Measurements from ENCODE around the gene ECHS1. TPM values are rescaled to one million over a fixed set of nuclear protein-coding genes. Genes with fewer than 3 reads are reported as not detected.
"Not testable (repeated sequence)": the region's sequence is repeated elsewhere in the genome, so short reads cannot be mapped to it uniquely, and the experiment has no call there.

ECHS1 gene
- total and polyA plus RNA-seq, 2 experiments from 2014 or later = 82.2 to 150 TPM

DNA sequence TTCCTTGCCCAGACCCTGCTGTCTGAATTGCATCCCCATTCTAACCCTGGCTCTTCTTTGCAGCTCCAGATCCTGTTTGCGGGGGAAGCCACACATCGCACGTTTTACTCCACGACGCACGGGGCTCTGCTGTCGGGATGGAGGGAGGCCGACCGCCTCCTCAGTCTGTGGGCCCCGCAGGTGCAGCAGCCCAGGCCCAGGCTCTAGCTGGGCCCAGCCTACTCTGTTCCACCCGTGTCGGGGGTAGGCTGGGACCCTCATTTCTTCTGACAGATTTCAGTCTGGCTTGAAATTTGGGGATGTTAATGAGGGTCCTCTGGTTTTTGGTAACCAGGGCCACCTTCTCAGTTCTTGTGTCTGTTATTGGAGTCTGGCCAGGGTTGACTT is 18.1 kb upstream of the ECHS1 start:
- Histone ChIP-seq H3K4me1 (ENCODE audit: insufficient read depth) (0 out of 2 replicates have a peak, but pooled peaks cover 9% of the 10 kb centered on the region), H2AFZ (no peak overlapping the region), H3K9ac (no peak overlapping the region), H3K27ac (no peak overlapping the region), H3F3A (ENCODE audit: insufficient read depth) (no peaks in the 10 kb centered on the region), H3K27me3 (replicated peaks; ENCODE audit: insufficient read depth) (no peaks in the 10 kb centered on the region), H3K9me3 (ENCODE audit: low read depth) (no peaks in the 10 kb centered on the region), H3K4me3 (no peak overlapping the region), H3K9me2 (ENCODE audit: insufficient read depth) (no peaks in the 10 kb centered on the region), H3K79me2 (ENCODE audit: insufficient read depth) (peaks cover 21% of the 10 kb centered on the region), H3K4me2 (ENCODE audit: unreplicated experiment) (no peak overlapping the region), H4K20me1 (ENCODE audit: insufficient read depth) (no peaks in the 10 kb centered on the region), H3K36me3 (ENCODE audit: low read depth) (no peaks in the 10 kb centered on the region)
- 97% methylated on average over 12 of the region's 12 CpGs for WGBS, 2 experiments (ENCODE audit: low coverage in 1 of 2, low lambda C conversion rate in 2 of 2, missing lambda C conversion rate in 2 of 2)
- no peak for DNase-seq
- in situ Hi-C loops (cut with MboI) = no loop called here
- no peak for TF ChIP-seq EZH2phosphoT487 (IDR thresholded peaks at IDR 0.05; ENCODE audit: insufficient read depth, low read depth)
- TF ChIP-seq EZH2 (IDR thresholded peaks at IDR 0.05; ENCODE audit: insufficient read depth, poor library complexity, severe bottlenecking) = no peak

GRCh38 chr10:133390597-133391248 is 17.6 kb upstream of the ECHS1 start:
- no peak for DNase-seq
- Histone ChIP-seq H3K4me1 (ENCODE audit: insufficient read depth) (0 out of 2 replicates have a peak, but pooled peaks cover 8% of the 10 kb centered on the region), H3K9me3 (ENCODE audit: low read depth) (no peaks in the 10 kb centered on the region), H3F3A (ENCODE audit: insufficient read depth) (no peaks in the 10 kb centered on the region), H2AFZ (no peak overlapping the region), H3K27me3 (replicated peaks; ENCODE audit: insufficient read depth) (no peaks in the 10 kb centered on the region), H3K9me2 (ENCODE audit: insufficient read depth) (no peaks in the 10 kb centered on the region), H3K4me3 (no peak overlapping the region), H3K27ac (no peak overlapping the region), H4K20me1 (ENCODE audit: insufficient read depth) (no peaks in the 10 kb centered on the region), H3K9ac (no peak overlapping the region), H3K79me2 (ENCODE audit: insufficient read depth) (peaks cover 16% of the 10 kb centered on the region), H3K4me2 (ENCODE audit: unreplicated experiment) (no peak overlapping the region), H3K36me3 (ENCODE audit: low read depth) (no peaks in the 10 kb centered on the region)
- in situ Hi-C loops (cut with MboI) = no loop called here
- WGBS, 2 experiments (ENCODE audit: low coverage in 1 of 2, low lambda C conversion rate in 2 of 2, missing lambda C conversion rate in 2 of 2) = 89 to 95% methylated on average over 19 of the region's 19 CpGs
- no peak for TF ChIP-seq EZH2phosphoT487 (IDR thresholded peaks at IDR 0.05; ENCODE audit: insufficient read depth, low read depth)
- no peak for TF ChIP-seq EZH2 (IDR thresholded peaks at IDR 0.05; ENCODE audit: insufficient read depth, poor library complexity, severe bottlenecking)

DNA sequence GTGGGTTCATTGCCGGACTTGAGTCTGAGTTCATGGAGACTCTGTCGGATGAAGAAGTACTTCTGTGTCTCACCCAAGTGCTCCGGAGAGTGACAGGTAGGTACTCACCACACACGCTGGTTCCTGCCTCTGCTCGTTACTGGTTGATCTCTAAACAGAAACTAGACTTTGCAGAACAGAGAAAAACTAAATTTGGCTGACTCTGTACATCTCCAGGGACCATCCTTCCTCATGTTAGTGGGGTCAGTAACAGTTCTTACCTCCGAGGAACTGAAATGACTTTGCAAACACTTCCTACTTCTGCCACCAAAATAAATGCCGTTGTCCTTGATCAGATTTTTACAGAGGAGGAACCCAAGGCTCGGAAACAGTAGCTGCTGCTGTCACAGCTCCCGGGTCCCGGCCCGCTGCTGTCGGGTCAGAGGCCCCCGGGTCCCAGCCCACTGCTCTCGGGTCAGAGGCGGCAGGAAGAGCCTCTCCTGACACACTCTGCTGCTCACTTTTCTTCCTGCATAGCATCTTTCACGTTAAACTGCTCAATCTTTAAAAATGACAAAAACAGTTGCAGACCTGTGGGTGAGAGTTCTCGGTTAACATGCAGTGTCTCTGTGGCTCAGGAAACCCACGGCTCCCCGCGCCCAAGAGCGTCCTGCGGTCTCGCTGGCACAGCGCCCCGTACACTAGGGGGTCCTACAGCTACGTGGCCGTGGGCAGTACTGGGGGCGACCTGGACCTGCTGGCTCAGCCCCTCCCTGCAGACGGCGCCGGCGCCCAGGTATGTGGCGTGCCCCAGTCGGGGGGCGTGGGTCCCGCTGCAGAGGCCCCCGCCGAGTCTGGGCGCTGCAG is 16.0 kb upstream of the ECHS1 start:
- no peaks in the 10 kb centered on the region for H3K36me3 ChIP-seq (ENCODE audit: low read depth)
- H3K4me2 ChIP-seq (ENCODE audit: unreplicated experiment) = no peak overlapping the region
- no peaks in the 10 kb centered on the region for H3K27me3 ChIP-seq (replicated peaks; ENCODE audit: insufficient read depth)
- H3K4me3 ChIP-seq = no peak overlapping the region
- TF ChIP-seq EZH2phosphoT487 (IDR thresholded peaks at IDR 0.05; ENCODE audit: insufficient read depth, low read depth) (no peak), EZH2 (IDR thresholded peaks at IDR 0.05; ENCODE audit: insufficient read depth, poor library complexity, severe bottlenecking) (no peak)
- in situ Hi-C loops (cut with MboI) = no loop called here
- no peaks in the 10 kb centered on the region for H3F3A ChIP-seq (ENCODE audit: insufficient read depth)
- no peak overlapping the region for H2AFZ ChIP-seq
- no peaks in the 10 kb centered on the region for H3K9me2 ChIP-seq (ENCODE audit: insufficient read depth)
- H3K9me3 ChIP-seq (ENCODE audit: low read depth) = no peaks in the 10 kb centered on the region
- H3K27ac ChIP-seq = no peak overlapping the region
- 85 to 87% methylated on average over 38 to 39 of the region's 39 CpGs for WGBS, 2 experiments (ENCODE audit: low coverage in 1 of 2, low lambda C conversion rate in 2 of 2, missing lambda C conversion rate in 2 of 2)
- no peak overlapping the region for H3K9ac ChIP-seq
- DNase-seq = no peak
- peaks cover under 1% of the 10 kb centered on the region; the same call in 1 of the 2 replicates for H3K79me2 ChIP-seq (ENCODE audit: insufficient read depth)
- H4K20me1 ChIP-seq (ENCODE audit: insufficient read depth) = no peaks in the 10 kb centered on the region
- no peaks in the 10 kb centered on the region for H3K4me1 ChIP-seq (ENCODE audit: insufficient read depth)

DNA sequence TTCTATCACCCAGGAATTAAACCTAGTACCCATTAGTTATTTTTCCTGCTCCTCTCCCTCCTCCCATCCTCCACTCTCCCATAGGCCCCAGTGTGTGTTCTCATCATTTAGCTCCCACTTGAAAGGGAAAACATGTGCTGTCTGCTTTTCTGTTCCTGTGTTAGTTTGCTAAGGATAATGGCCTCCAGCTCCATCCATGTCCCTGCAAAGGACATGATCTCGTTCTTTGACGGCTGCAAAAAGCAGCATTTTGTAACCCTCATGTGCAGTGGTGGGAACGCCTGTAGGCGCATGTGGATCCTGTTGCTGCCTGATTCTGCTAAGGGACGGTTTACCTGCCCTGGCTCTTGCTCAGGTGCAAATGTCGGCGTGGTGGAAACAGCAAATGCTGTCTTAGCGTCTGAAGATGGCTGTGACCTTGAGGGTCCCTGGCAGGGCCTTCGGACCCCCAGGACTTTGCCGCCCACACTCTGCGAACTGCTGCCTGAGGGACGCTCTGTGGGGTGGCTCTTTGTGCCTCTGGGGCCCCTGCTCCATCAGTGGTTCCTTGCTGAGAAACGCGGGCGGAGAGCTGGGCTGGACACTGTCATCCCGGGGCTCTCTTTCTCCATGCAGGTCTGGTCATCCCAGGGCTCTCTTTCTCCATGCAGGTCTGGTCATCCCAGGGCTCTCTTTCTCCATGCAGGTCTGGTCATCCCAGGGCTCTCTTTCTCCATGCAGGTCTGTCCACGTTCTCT is 15.2 kb upstream of the ECHS1 start:
- Histone ChIP-seq H3F3A (ENCODE audit: insufficient read depth) (no peaks in the 10 kb centered on the region), H3K27me3 (replicated peaks; ENCODE audit: insufficient read depth) (no peaks in the 10 kb centered on the region), H3K4me3 (no peak overlapping the region), H2AFZ (no peak overlapping the region), H3K9me3 (ENCODE audit: low read depth) (no peaks in the 10 kb centered on the region), H3K36me3 (ENCODE audit: low read depth) (no peaks in the 10 kb centered on the region), H3K9me2 (ENCODE audit: insufficient read depth) (no peaks in the 10 kb centered on the region), H3K27ac (no peak overlapping the region), H3K9ac (no peak overlapping the region), H3K79me2 (ENCODE audit: insufficient read depth) (no peaks in the 10 kb centered on the region), H3K4me2 (ENCODE audit: unreplicated experiment) (no peak overlapping the region), H3K4me1 (ENCODE audit: insufficient read depth) (no peaks in the 10 kb centered on the region), H4K20me1 (ENCODE audit: insufficient read depth) (no peaks in the 10 kb centered on the region)
- TF ChIP-seq EZH2 (IDR thresholded peaks at IDR 0.05; ENCODE audit: insufficient read depth, poor library complexity, severe bottlenecking) = no peak
- no peak for TF ChIP-seq EZH2phosphoT487 (IDR thresholded peaks at IDR 0.05; ENCODE audit: insufficient read depth, low read depth)
- DNase-seq = no peak
- in situ Hi-C loops (cut with MboI) = no loop called here
- 81 to 83% methylated on average over 17 of the region's 17 CpGs for WGBS, 2 experiments (ENCODE audit: low coverage in 1 of 2, low lambda C conversion rate in 2 of 2, missing lambda C conversion rate in 2 of 2)

GRCh38 chr10:133386951-133387350 is 13.8 kb upstream of the ECHS1 start:
- H3K36me3 ChIP-seq (ENCODE audit: low read depth); H3K9me3 ChIP-seq (ENCODE audit: low read depth); H4K20me1 ChIP-seq (ENCODE audit: insufficient read depth); H3K27me3 ChIP-seq (replicated peaks; ENCODE audit: insufficient read depth); H3K79me2 ChIP-seq (ENCODE audit: insufficient read depth); H3K4me2 ChIP-seq (ENCODE audit: unreplicated experiment); in situ Hi-C loops (cut with MboI); H3K4me1 ChIP-seq (ENCODE audit: insufficient read depth); H3K4me3 ChIP-seq; DNase-seq; H3K9ac ChIP-seq; H3F3A ChIP-seq (ENCODE audit: insufficient read depth); H3K9me2 ChIP-seq (ENCODE audit: insufficient read depth); H3K27ac ChIP-seq; H2AFZ ChIP-seq: not testable (repeated sequence)
- WGBS, 2 experiments (ENCODE audit: low coverage in 1 of 2, low lambda C conversion rate in 2 of 2, missing lambda C conversion rate in 2 of 2) = 93 to 99% methylated on average over 4 of the region's 4 CpGs

All from GM23248 (cell line).